Endothelial cell of umbilical vein (primary cell): ENCODE measurements around the gene PRRC2A. TPM values are rescaled to one million over a fixed set of nuclear protein-coding genes. Genes with fewer than 3 reads are reported as not detected.

Experiments
- BruUV-seq: library from RNA; stranded (reverse); fragments of 400-500 nt; replicated peaks from 2 replicates; lab custom pipeline; 2021; lab: Mats Ljungman, UMichigan
- CTCF ChIA-PET: fragments of 300-600, 350-600 bp; sonication (Branson Sonifier 250); formaldehyde crosslinking; loops from one replicate; lab custom pipeline; 2021; ENCODE audit warnings: antibody characterized with exemption, inconsistent platforms; lab: Charles Lee
- POLR2A ChIA-PET: fragments of 300-600, 350-600 bp; sonication (Branson Sonifier 250); formaldehyde crosslinking; loops from one replicate; lab custom pipeline; 2021; ENCODE audit warnings: antibody characterized with exemption, inconsistent platforms; lab: Charles Lee
- DNase-seq: peaks from one replicate; pipeline ENCODE4 v3.0.0-alpha.2; 2011; ENCODE audit warnings: low read depth, low spot score
- FAIRE-seq: peaks from 2 replicates; lab custom pipeline; 2011; peaks lifted over from hg19 to GRCh38; lab: Jason Lieb, UNC
- H2AFZ ChIP-seq: 2 replicates; pipeline ENCODE4 v1.6.0; 2012; ENCODE audit warnings: low read depth, low read length, control low read depth, inconsistent platforms
- H3K27ac ChIP-seq: 2 replicates; pipeline ENCODE4 v1.5.1; 2011; ENCODE audit warnings: low read depth, mild to moderate bottlenecking, control low read depth, low read length, moderate library complexity; ENCODE audit not compliant: insufficient read depth
- H3K27me3 ChIP-seq, 2 experiments: 2 replicates each; pipeline versions ENCODE4 v1.6.0 to v1.6.1; 2011; ENCODE audit warnings: low read length in 2 of 2, mixed read lengths in 1 of 2; ENCODE audit not compliant: control insufficient read depth in 2 of 2, insufficient read depth in 2 of 2
- H3K36me3 ChIP-seq, 2 experiments: 2 replicates in 1 of 2; 3 replicates in 1 of 2; pipeline ENCODE4 v1.5.1; 2011; ENCODE audit warnings: low read length in 2 of 2, mild to moderate bottlenecking in 1 of 2, moderate library complexity in 1 of 2; ENCODE audit not compliant: control insufficient read depth in 2 of 2, insufficient read depth in 2 of 2; ENCODE audit errors: extremely low read depth in 1 of 2
- H3K4me1 ChIP-seq: 3 replicates; pipeline ENCODE4 v1.5.1; 2011; ENCODE audit warnings: mild to moderate bottlenecking, low read length; ENCODE audit not compliant: control insufficient read depth, insufficient read depth; ENCODE audit errors: extremely low read depth
- H3K4me2 ChIP-seq: 2 replicates; pipeline ENCODE4 v1.6.1; 2011; ENCODE audit warnings: low read length, control low read depth, mixed read lengths; ENCODE audit not compliant: insufficient read depth
- H3K4me3 ChIP-seq, 3 experiments: fragments of 200-600 bp in 1 of 3; sonication (generic), shearing (Covaris generic) in 1 of 3; replicated peaks in 1 of 3; 2 replicates each; pipeline ENCODE4 v1.5.1; 2011 to 2016; ENCODE audit warnings: control low read depth in 3 of 3, low read length in 3 of 3, mild to moderate bottlenecking in 2 of 3, inconsistent platforms in 1 of 3, low read depth in 1 of 3, moderate library complexity in 1 of 3; ENCODE audit not compliant: insufficient read depth in 1 of 3
- H3K79me2 ChIP-seq: 2 replicates; pipeline ENCODE4 v1.6.0; 2012; ENCODE audit warnings: low read length, inconsistent platforms; ENCODE audit not compliant: control insufficient read depth, insufficient read depth
- H3K9ac ChIP-seq: replicated peaks from 2 replicates; pipeline ENCODE3; 2011; ENCODE audit warnings: low read length, control low read depth; ENCODE audit not compliant: insufficient read depth; ENCODE audit errors: extremely low read depth
- H3K9me1 ChIP-seq: replicated peaks from 3 replicates; pipeline ENCODE4 v1.6.0; 2011; ENCODE audit warnings: mild to moderate bottlenecking, low read length; ENCODE audit not compliant: control insufficient read depth, insufficient read depth; ENCODE audit errors: extremely low read depth
- H3K9me3 ChIP-seq: replicated peaks from 2 replicates; pipeline ENCODE4 v1.5.1; 2012; ENCODE audit warnings: low read length, inconsistent platforms; ENCODE audit not compliant: control insufficient read depth, insufficient read depth
- H4K20me1 ChIP-seq: replicated peaks from 2 replicates; pipeline ENCODE3; 2011; ENCODE audit warnings: mild to moderate bottlenecking, low read length; ENCODE audit not compliant: control insufficient read depth, insufficient read depth; ENCODE audit errors: extremely low read depth
- CTCF ChIP-seq, 2 donors: IDR thresholded peaks; 1 replicate in 1 of 2; 2 replicates in 1 of 2; pipeline ENCODE4 v1.5.1; 2011; ENCODE audit warnings: low read length in 2 of 2, mild to moderate bottlenecking in 2 of 2, moderate library complexity in 2 of 2, control low read depth in 1 of 2, inconsistent platforms in 1 of 2, low read depth in 1 of 2; ENCODE audit not compliant: insufficient read depth in 1 of 2; ENCODE audit errors: extremely low read depth in 1 of 2
- EZH2 ChIP-seq: IDR thresholded peaks from 2 replicates; pipeline ENCODE4 v1.6.1; 2012; ENCODE audit warnings: borderline replicate concordance, low read depth, mild to moderate bottlenecking, moderate library complexity, low read length, inconsistent platforms; ENCODE audit not compliant: severe bottlenecking
- FOS ChIP-seq: IDR thresholded peaks from 2 replicates; pipeline ENCODE4 v1.6.1; 2011; ENCODE audit warnings: mild to moderate bottlenecking, low read length, moderate library complexity, borderline replicate concordance; ENCODE audit not compliant: insufficient read depth
- GATA2 ChIP-seq: IDR thresholded peaks from 2 replicates; pipeline ENCODE4 v1.7.0; 2011; ENCODE audit warnings: low read depth, mild to moderate bottlenecking, moderate library complexity, mixed read lengths, low read length; ENCODE audit not compliant: insufficient read length, insufficient read depth
- JUN ChIP-seq: IDR thresholded peaks from 2 replicates; pipeline ENCODE4 v1.6.1; 2011; ENCODE audit warnings: borderline replicate concordance, low read depth; ENCODE audit not compliant: insufficient read length, insufficient read depth
- MAX ChIP-seq: IDR thresholded peaks from 2 replicates; pipeline ENCODE4 v1.6.1; 2011; ENCODE audit not compliant: insufficient read depth, insufficient read length
- MYC ChIP-seq: IDR thresholded peaks from one replicate; pipeline ENCODE4 v1.6.1; 2011; ENCODE audit warnings: mild to moderate bottlenecking, low read depth, low read length
- POLR2A ChIP-seq: IDR thresholded peaks from 2 replicates; pipeline ENCODE4 v1.6.1; 2012; ENCODE audit warnings: low read depth, mild to moderate bottlenecking, control low read depth, low read length
- POLR2AphosphoS5 ChIP-seq: IDR thresholded peaks from 2 replicates; pipeline ENCODE4 v1.6.1; 2012; ENCODE audit warnings: low read depth, mild to moderate bottlenecking, control low read depth, low read length, moderate library complexity; ENCODE audit not compliant: insufficient read depth
- dilution Hi-C: fragments of 300-500 bp; cut with MboI; formaldehyde crosslinking; loops from one replicate; pipeline ENCODE4 v1.15.0; 2019; ENCODE audit warnings: low sequenced_read_pairs; ENCODE audit not compliant: extremely low pct_ligation_motif_present
- intact Hi-C: fragments of 100-400 bp; cut with micrococcal nuclease; formaldehyde crosslinking; loops from one replicate; pipeline ENCODE4 v1.10.0; 2022
- polyA plus RNA-seq, 4 experiments: library from polyadenylated mRNA; depleted of rRNA in 3 of 4; stranded (reverse) in 3 of 4; unstranded in 1 of 4; fragments of >200 nt; gene quantifications; 2 replicates each; pipeline versions ENCODE4 v1.2.1 to v1.2.3, GENCODE V29; 2011 to 2012; ENCODE audit warnings: missing spikeins in 1 of 4
- total RNA-seq: library from RNA; stranded (reverse); gene quantifications from 2 replicates; pipeline ENCODE4 v1.2.3, GENCODE V29; 2021

Gene PRRC2A
- total and polyA plus RNA-seq, 2 donors (not counting 3 experiments of a cell fraction or from before 2014, with no cell fraction given), result 88.4 to 229 TPM

GRCh38 chr6:31661262-31662123 is 41.0 kb downstream of the PRRC2A start:
- intact Hi-C loops, result loop anchor here (2.0 to 10.0 kb wide), 3 partner anchors 77 to 533 kb away; partner anchors contain the start of genes GPSM3 and PBX2
- no peaks in the 10 kb centered on the region for H3K9me3 ChIP-seq
- CTCF ChIA-PET, result interaction anchor here (1.0 to 5.7 kb wide), 3 partner anchors 9 to 113 kb away, joined by 3 to 38 read pairs (median 3); partner anchors contain the start of gene BAG6

GRCh38 chr6:31662124-31662723 is 41.7 kb downstream of the PRRC2A start:
- peaks cover 40% of the 10 kb centered on the region for H3K79me2 ChIP-seq
- BruUV-seq, result no TSS peak
- no peak overlapping the region for H3K27ac ChIP-seq
- intact Hi-C loops (loop anchor here (5.0 to 10.0 kb wide), 2 partner anchors 170 to 533 kb away; partner anchors contain the start of genes GPSM3 and PBX2), dilution Hi-C loops (no loop called here)
- POLR2A ChIA-PET, result interaction anchor here (2.1 kb wide), 1 partner anchor 10 kb away, joined by 13 read pairs; the partner anchor contains the start of gene BAG6
- CTCF ChIA-PET, result interaction anchor here (1.0 to 5.7 kb wide), 2 partner anchors 10 to 160 kb away, joined by 4 to 38 read pairs; partner anchors contain the start of gene BAG6
- H3K9me3 ChIP-seq, result no peaks in the 10 kb centered on the region
- no peak overlapping the region for H3K4me2 ChIP-seq
- H3K36me3 ChIP-seq, result peaks cover 2 to 3% of the 10 kb centered on the region in 2 experiments
- H4K20me1 ChIP-seq, result no peaks in the 10 kb centered on the region
- no peaks in the 10 kb centered on the region for H3K27me3 ChIP-seq
- FAIRE-seq (no peak), DNase-seq (no peak)
- no peak overlapping the region for H3K4me3 ChIP-seq
- H2AFZ ChIP-seq, result no peak overlapping the region
- no peak overlapping the region for H3K9ac ChIP-seq
- peaks cover 50% of the 10 kb centered on the region for H3K4me1 ChIP-seq
- no peaks in the 10 kb centered on the region for H3K9me1 ChIP-seq
- TF ChIP-seq GATA2, result no peak
- no peak for TF ChIP-seq MYC
- no peak for TF ChIP-seq POLR2A
- no peak for TF ChIP-seq CTCF (IDR thresholded peaks at IDR 0.05; ENCODE audit: extremely low read depth in 1 of 2, insufficient read depth in 1 of 2, low read depth in 1 of 2, low read length in 2 of 2)
- TF ChIP-seq POLR2AphosphoS5, result no peak
- TF ChIP-seq FOS, result no peak
- no peak for TF ChIP-seq MAX
- no peak for TF ChIP-seq JUN
- TF ChIP-seq EZH2, result no peak

More at GRCh38 chr6:31661262-31662123, 41.0 kb downstream of the PRRC2A start:
- Histone ChIP-seq H2AFZ (no peak overlapping the region), H3K27me3 (no peaks in the 10 kb centered on the region), H3K9me1 (no peaks in the 10 kb centered on the region), H3K4me1 (peaks cover 45% of the 10 kb centered on the region), H3K36me3 (peaks cover 2 to 3% of the 10 kb centered on the region in 2 experiments), H3K79me2 (peaks cover 34% of the 10 kb centered on the region), H3K4me2 (peak overlapping the region; percentile 67), H4K20me1 (no peaks in the 10 kb centered on the region), H3K4me3 (peak overlapping the region in 1 of 3 experiments; percentile 33), H3K27ac (no peak overlapping the region), H3K9ac (peak overlapping the region; percentile 82)
- no TSS peak for BruUV-seq
- FAIRE-seq (no peak), DNase-seq (no peak)
- no peak for TF ChIP-seq MYC
- no peak for TF ChIP-seq FOS
- TF ChIP-seq POLR2A, result no peak
- POLR2A ChIA-PET, result interaction anchor here (1.0 to 2.1 kb wide), 3 partner anchors 10 to 166 kb away, joined by 3 to 13 read pairs (median 4); partner anchors contain the start of genes BAG6, HSPA1B and PRRC2A
- dilution Hi-C loops, result no loop called here
